Activated T-helper 17 cell treated with anti-CD3 and anti-CD28 coated beads, Interleukin-2, amount 50 U/mL, for 72 hours (primary cell): ENCODE results near the gene MYO10. TPM values are rescaled to one million over a fixed set of nuclear protein-coding genes. Genes with fewer than 3 reads are reported as not detected.

Experiments
- ATAC-seq: fragments of 150-1000 bp; cut with Tn5 transposase; replicated peaks from 2 replicates; pipeline ENCODE4 v1.10.0; 2021; ENCODE audit warnings: mild to moderate bottlenecking, moderate library complexity
- H3K27ac Mint-ChIP-seq: one replicate; pipeline ENCODE4 v1.8.0; 2022; ENCODE audit warnings: mixed read lengths
- H3K27me3 Mint-ChIP-seq: one replicate; pipeline ENCODE4 v1.8.0; 2022; ENCODE audit warnings: mixed read lengths
- H3K36me3 Mint-ChIP-seq: one replicate; pipeline ENCODE4 v1.8.0; 2022; ENCODE audit warnings: low read depth, mild to moderate bottlenecking, mixed read lengths
- H3K4me1 Mint-ChIP-seq: one replicate; pipeline ENCODE4 v1.8.0; 2022; ENCODE audit warnings: mixed read lengths
- H3K4me3 Mint-ChIP-seq: one replicate; pipeline ENCODE4 v1.8.0; 2022; ENCODE audit warnings: mild to moderate bottlenecking, mixed read lengths
- H3K9me3 Mint-ChIP-seq: one replicate; pipeline ENCODE4 v1.8.0; 2022; ENCODE audit warnings: mixed read lengths
- total RNA-seq, 2 donors: library from RNA; stranded (reverse); gene quantifications; one replicate each; pipeline ENCODE4 v1.2.3, GENCODE V29; 2022

MYO10 gene
- total RNA-seq, 2 donors from 2014 or later: 0.34 to 0.80 TPM

DNA sequence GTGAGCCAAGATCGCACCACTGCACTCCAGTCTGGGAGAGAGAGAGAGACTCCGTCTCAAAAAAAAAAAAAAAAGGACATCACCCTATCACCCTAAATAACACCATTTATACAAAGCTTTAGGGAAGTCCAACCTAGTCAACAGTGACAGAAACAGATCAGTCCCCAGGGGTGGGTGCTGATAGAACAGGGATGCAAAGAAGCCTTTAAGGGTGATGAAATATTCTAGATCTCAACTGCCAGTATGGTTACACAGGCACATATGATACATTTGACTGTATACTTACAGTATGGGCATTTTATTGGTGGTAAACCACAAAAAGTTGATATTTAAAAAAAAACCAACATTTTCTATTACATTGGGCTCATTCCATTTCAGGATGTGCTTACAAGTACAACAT is 324.1 kb downstream of the MYO10 start:
- peaks cover 30% of the 10 kb centered on the region for H3K4me1 Mint-ChIP-seq
- no peak overlapping the region for H3K4me3 Mint-ChIP-seq
- peaks cover 13% of the 10 kb centered on the region for H3K36me3 Mint-ChIP-seq
- H3K27me3 Mint-ChIP-seq: no peaks in the 10 kb centered on the region
- no peaks in the 10 kb centered on the region for H3K9me3 Mint-ChIP-seq
- no peak for ATAC-seq
- H3K27ac Mint-ChIP-seq: no peak overlapping the region
